HEK293 (cell line): ENCODE measurements around the gene KCNK1.

Source experiments
- CTCF ChIP-seq: fragments of 450-650 bp; formaldehyde crosslinking; IDR thresholded peaks from 2 replicates; pipeline ENCODE4 v1.5.1; 2016; ENCODE audit warnings: missing biosample characterization, missing genetic modification characterization
- PBX3 ChIP-seq: sonication (generic); formaldehyde crosslinking; IDR thresholded peaks from 2 replicates; pipeline ENCODE4 v1.8.1; 2022; ENCODE audit warnings: mild to moderate bottlenecking, moderate library complexity, missing genetic modification reagents
- PRDM10 ChIP-seq: fragments of 450-650 bp; formaldehyde crosslinking; IDR thresholded peaks from 2 replicates; pipeline ENCODE4 v1.5.1; 2016; ENCODE audit warnings: missing biosample characterization, missing genetic modification characterization
- YY1 ChIP-seq: fragments of 450-650 bp; formaldehyde crosslinking; IDR thresholded peaks from 2 replicates; pipeline ENCODE4 v1.5.1; 2018; ENCODE audit warnings: missing biosample characterization, missing genetic modification characterization
- ZBTB1 ChIP-seq: fragments of 450-650 bp; formaldehyde crosslinking; IDR thresholded peaks from 2 replicates; pipeline ENCODE4 v1.5.1; 2016; ENCODE audit warnings: missing biosample characterization, missing genetic modification characterization
- ZBTB49 ChIP-seq: fragments of 450-650 bp; formaldehyde crosslinking; IDR thresholded peaks from 2 replicates; pipeline ENCODE4 v1.5.1; 2016; ENCODE audit warnings: missing biosample characterization, missing genetic modification characterization, low read depth
- ZIC2 ChIP-seq: fragments of 450-650 bp; formaldehyde crosslinking; IDR thresholded peaks from 2 replicates; pipeline ENCODE4 v1.5.1; 2016; ENCODE audit warnings: missing biosample characterization, missing genetic modification characterization
- ZNF596 ChIP-seq: fragments of 450-650 bp; IDR thresholded peaks from 2 replicates; pipeline ENCODE4 v1.5.0; 2018; ENCODE audit warnings: missing biosample characterization, mild to moderate bottlenecking, missing genetic modification characterization, moderate library complexity

- TF ChIP-seq CTCF (tag by site-specific recombination) (no peak), ZIC2 (tag by site-specific recombination) (no peak), ZNF596 (tag by site-specific recombination) (no peak), ZBTB49 (no peak), ZBTB1 (tag by site-specific recombination) (no peak), PRDM10 (tag by site-specific recombination) (no peak), PBX3 (no peak), YY1 (tag by site-specific recombination) (no peak)
Measured at GRCh38 chr1:233629305-233629935, 15.5 kb downstream of the KCNK1 start.
